Measurements from ENCODE around the gene SOX6. TPM values are rescaled to one million over a fixed set of nuclear protein-coding genes. Genes with fewer than 3 reads are reported as not detected.
"Not testable (repeated sequence)": the region's sequence is repeated elsewhere in the genome, so short reads cannot be mapped to it uniquely, and the experiment has no call there.

SOX6 gene
- total RNA-seq, 1 donor from 2014 or later: 13.2 TPM

- H3K27me3 ChIP-seq (ENCODE audit: insufficient read depth, low read length): no peaks in the 10 kb centered on the region
- TF ChIP-seq EZH2 (IDR thresholded peaks at IDR 0.05; ENCODE audit: insufficient read depth, low read length) (no peak), CTCF (IDR thresholded peaks at IDR 0.05; ENCODE audit: insufficient read depth, low read depth, low read length) (no peak)
- no peak overlapping the region for H3K4me2 ChIP-seq (ENCODE audit: low read length)
- H3K4me3 Mint-ChIP-seq (ENCODE audit: unreplicated experiment): no peak overlapping the region
- DNase-seq (ENCODE audit: low read depth) (no peak), FAIRE-seq (no peak)
- H4K20me1 ChIP-seq (ENCODE audit: insufficient read depth, low read length): no peaks in the 10 kb centered on the region
- no peak overlapping the region for H3K4me3 ChIP-seq (ENCODE audit: insufficient read depth, low read depth, low read length)
- H3K79me2 ChIP-seq (ENCODE audit: insufficient read depth, low read length): no peaks in the 10 kb centered on the region
- no peaks in the 10 kb centered on the region for H3K9me3 ChIP-seq (ENCODE audit: insufficient read depth, low read depth, low read length)
- no peak overlapping the region for H3K9ac ChIP-seq (ENCODE audit: low read length)
- H3K27ac Mint-ChIP-seq (ENCODE audit: unreplicated experiment): no peak overlapping the region
- no peak overlapping the region for H2AFZ ChIP-seq (ENCODE audit: low read depth, low read length)
- H3K27me3 Mint-ChIP-seq (ENCODE audit: low read depth, unreplicated experiment): peaks cover 4% of the 10 kb centered on the region
- no peaks in the 10 kb centered on the region for H3K36me3 ChIP-seq (ENCODE audit: insufficient read depth, low read length)
- H3K4me1 Mint-ChIP-seq (ENCODE audit: low read depth, unreplicated experiment): no peaks in the 10 kb centered on the region
- H3K27ac ChIP-seq (ENCODE audit: low read depth, low read length): no peak overlapping the region
- peaks cover 4% of the 10 kb centered on the region for H3K9me3 Mint-ChIP-seq (ENCODE audit: unreplicated experiment)
- H3K36me3 Mint-ChIP-seq (ENCODE audit: low read depth, unreplicated experiment): peaks cover 2% of the 10 kb centered on the region
- H3K4me1 ChIP-seq (ENCODE audit: insufficient read depth, low read length): no peaks in the 10 kb centered on the region
Observed at GRCh38 chr11:15926071-15926470, 430.3 kb downstream of the SOX6 start.

GRCh38 chr11:15923183-15923582 lies 433.2 kb downstream of the SOX6 start:
- Histone ChIP-seq H3K36me3 (ENCODE audit: insufficient read depth, low read length) (no peaks in the 10 kb centered on the region), H3K9ac (ENCODE audit: low read length) (no peak overlapping the region), H3K4me1 (ENCODE audit: insufficient read depth, low read length) (no peaks in the 10 kb centered on the region), H3K4me3 (ENCODE audit: insufficient read depth, low read depth, low read length) (no peak overlapping the region), H3K27ac (ENCODE audit: low read depth, low read length) (no peak overlapping the region), H3K79me2 (ENCODE audit: insufficient read depth, low read length) (no peaks in the 10 kb centered on the region), H3K9me3 (ENCODE audit: insufficient read depth, low read depth, low read length) (no peaks in the 10 kb centered on the region), H3K4me2 (ENCODE audit: low read length) (no peak overlapping the region), H4K20me1 (ENCODE audit: insufficient read depth, low read length) (no peaks in the 10 kb centered on the region), H3K27me3 (ENCODE audit: insufficient read depth, low read length) (peaks cover 2% of the 10 kb centered on the region), H2AFZ (ENCODE audit: low read depth, low read length) (no peak overlapping the region)
- H3K4me1 Mint-ChIP-seq (ENCODE audit: low read depth, unreplicated experiment): peaks cover 6% of the 10 kb centered on the region
- no peak overlapping the region for H3K27ac Mint-ChIP-seq (ENCODE audit: unreplicated experiment)
- H3K4me3 Mint-ChIP-seq (ENCODE audit: unreplicated experiment): no peak overlapping the region
- DNase-seq (ENCODE audit: low read depth) (no peak), FAIRE-seq (no peak)
- H3K36me3 Mint-ChIP-seq (ENCODE audit: low read depth, unreplicated experiment): peaks cover under 1% of the 10 kb centered on the region
- TF ChIP-seq EZH2 (IDR thresholded peaks at IDR 0.05; ENCODE audit: insufficient read depth, low read length): no peak
- TF ChIP-seq CTCF (IDR thresholded peaks at IDR 0.05; ENCODE audit: insufficient read depth, low read depth, low read length): no peak
- H3K9me3 Mint-ChIP-seq (ENCODE audit: unreplicated experiment): peaks cover under 1% of the 10 kb centered on the region
- H3K27me3 Mint-ChIP-seq (ENCODE audit: low read depth, unreplicated experiment): peaks cover under 1% of the 10 kb centered on the region

GRCh38 chr11:15922745-15923144 lies 433.6 kb downstream of the SOX6 start:
- H3K36me3 Mint-ChIP-seq (ENCODE audit: low read depth, unreplicated experiment); H3K9me3 ChIP-seq (ENCODE audit: insufficient read depth, low read depth, low read length); H2AFZ ChIP-seq (ENCODE audit: low read depth, low read length); H3K27me3 Mint-ChIP-seq (ENCODE audit: low read depth, unreplicated experiment); H3K4me3 ChIP-seq (ENCODE audit: insufficient read depth, low read depth, low read length); H3K9ac ChIP-seq (ENCODE audit: low read length); H3K4me1 ChIP-seq (ENCODE audit: insufficient read depth, low read length); H3K4me3 Mint-ChIP-seq (ENCODE audit: unreplicated experiment); H3K27me3 ChIP-seq (ENCODE audit: insufficient read depth, low read length); H4K20me1 ChIP-seq (ENCODE audit: insufficient read depth, low read length); H3K4me2 ChIP-seq (ENCODE audit: low read length); H3K79me2 ChIP-seq (ENCODE audit: insufficient read depth, low read length); H3K27ac ChIP-seq (ENCODE audit: low read depth, low read length); H3K27ac Mint-ChIP-seq (ENCODE audit: unreplicated experiment); H3K4me1 Mint-ChIP-seq (ENCODE audit: low read depth, unreplicated experiment); H3K36me3 ChIP-seq (ENCODE audit: insufficient read depth, low read length); H3K9me3 Mint-ChIP-seq (ENCODE audit: unreplicated experiment); FAIRE-seq; DNase-seq (ENCODE audit: low read depth): not testable (repeated sequence)

All from astrocyte (in vitro differentiated cells and primary cell).